Measurements from ENCODE around the gene SPINK4. TPM values are rescaled to one million over a fixed set of nuclear protein-coding genes. Genes with fewer than 3 reads are reported as not detected.

Gene SPINK4
- total RNA-seq, 1 donor from 2014 or later, result not detected

DNA sequence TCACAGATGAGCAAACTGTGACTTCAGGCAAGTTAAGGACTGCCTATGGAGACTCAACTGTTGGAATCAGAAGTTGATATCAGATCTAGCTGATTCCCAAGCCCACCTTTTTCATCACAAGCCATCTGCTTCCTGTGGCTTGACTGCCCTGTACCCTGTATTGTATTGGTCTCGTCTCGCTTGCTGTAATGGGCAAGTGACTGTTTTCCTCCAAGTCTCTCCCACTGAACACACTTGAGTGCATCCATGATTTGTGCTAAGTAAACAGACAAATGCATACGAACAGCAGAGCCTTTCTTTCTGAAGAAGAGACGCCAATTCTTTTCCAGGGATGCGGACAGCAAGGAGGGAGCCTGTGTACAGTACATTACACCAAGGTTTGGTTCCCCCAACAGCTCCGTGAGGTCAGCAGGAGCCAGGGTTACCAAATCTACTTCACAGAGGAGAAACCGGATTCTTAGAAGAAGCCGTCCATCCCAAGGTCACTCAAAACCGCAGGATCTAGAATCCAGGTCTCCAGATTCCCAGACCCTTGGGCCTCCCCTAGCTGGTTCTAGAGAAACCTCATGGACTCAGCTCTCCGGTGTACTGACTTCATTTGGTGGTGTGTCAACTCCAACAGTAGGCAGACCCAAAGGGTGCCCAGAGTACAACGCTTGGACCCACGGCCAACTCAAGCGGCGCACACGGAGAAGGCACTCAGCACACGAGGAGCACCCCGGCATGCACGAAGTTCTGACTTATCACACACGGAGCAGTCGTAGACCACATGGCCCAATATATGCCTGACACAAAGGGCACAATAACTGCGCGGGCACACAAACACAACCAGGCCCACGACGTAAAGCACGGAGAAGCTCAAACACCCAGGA, 23.4 kb downstream of the SPINK4 start:
- H3K4me3 ChIP-seq (ENCODE audit: low read depth, low read length), result peak overlapping the region; percentile 86
- peak; percentile 28 for DNase-seq (ENCODE audit: low read depth)
- TF ChIP-seq, protein P1, sequence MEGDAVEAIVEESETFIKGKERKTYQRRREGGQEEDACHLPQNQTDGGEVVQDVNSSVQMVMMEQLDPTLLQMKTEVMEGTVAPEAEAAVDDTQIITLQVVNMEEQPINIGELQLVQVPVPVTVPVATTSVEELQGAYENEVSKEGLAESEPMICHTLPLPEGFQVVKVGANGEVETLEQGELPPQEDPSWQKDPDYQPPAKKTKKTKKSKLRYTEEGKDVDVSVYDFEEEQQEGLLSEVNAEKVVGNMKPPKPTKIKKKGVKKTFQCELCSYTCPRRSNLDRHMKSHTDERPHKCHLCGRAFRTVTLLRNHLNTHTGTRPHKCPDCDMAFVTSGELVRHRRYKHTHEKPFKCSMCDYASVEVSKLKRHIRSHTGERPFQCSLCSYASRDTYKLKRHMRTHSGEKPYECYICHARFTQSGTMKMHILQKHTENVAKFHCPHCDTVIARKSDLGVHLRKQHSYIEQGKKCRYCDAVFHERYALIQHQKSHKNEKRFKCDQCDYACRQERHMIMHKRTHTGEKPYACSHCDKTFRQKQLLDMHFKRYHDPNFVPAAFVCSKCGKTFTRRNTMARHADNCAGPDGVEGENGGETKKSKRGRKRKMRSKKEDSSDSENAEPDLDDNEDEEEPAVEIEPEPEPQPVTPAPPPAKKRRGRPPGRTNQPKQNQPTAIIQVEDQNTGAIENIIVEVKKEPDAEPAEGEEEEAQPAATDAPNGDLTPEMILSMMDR (IDR thresholded peaks at IDR 0.05; ENCODE audit: insufficient read depth, low read length, severe bottlenecking), result no peak
- no peaks in the 10 kb centered on the region for H3K27me3 ChIP-seq (ENCODE audit: control insufficient read depth, insufficient read depth, low read length)
- no peak for FAIRE-seq
- peaks cover 18% of the 10 kb centered on the region for H3K36me3 ChIP-seq (ENCODE audit: control insufficient read depth, insufficient read depth, low read length)

DNA sequence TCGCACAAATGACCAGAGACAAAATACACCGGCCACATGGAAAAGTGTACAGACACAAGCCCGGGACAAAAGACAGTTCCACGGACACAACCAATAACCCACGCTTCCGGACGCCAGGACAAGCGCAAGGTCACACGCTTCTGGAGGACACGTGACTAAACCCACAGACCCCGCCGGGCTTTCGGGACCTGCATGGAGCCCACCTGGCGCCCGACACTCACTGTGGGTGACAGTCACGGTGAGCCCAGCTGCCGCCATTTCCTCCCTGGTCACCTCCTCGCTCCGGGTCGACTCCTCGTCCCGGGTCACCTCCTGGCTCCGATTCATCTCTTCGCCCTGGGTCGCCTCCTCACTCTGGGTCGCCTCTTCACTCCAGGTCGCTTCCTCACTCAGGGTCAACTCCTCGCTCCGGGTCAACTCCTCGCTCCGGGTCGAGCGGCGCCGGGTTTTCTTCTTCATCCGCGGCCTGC, 24.1 kb downstream of the SPINK4 start:
- Histone ChIP-seq H3K4me3 (ENCODE audit: low read depth, low read length) (peak overlapping the region; percentile 86), H3K36me3 (ENCODE audit: control insufficient read depth, insufficient read depth, low read length) (peaks cover 18% of the 10 kb centered on the region), H3K27me3 (ENCODE audit: control insufficient read depth, insufficient read depth, low read length) (no peaks in the 10 kb centered on the region)
- TF ChIP-seq, protein P1 (IDR thresholded peaks at IDR 0.05; ENCODE audit: insufficient read depth, low read length, severe bottlenecking), result no peak
- FAIRE-seq, result no peak
- no peak for DNase-seq (ENCODE audit: low read depth)

DNA sequence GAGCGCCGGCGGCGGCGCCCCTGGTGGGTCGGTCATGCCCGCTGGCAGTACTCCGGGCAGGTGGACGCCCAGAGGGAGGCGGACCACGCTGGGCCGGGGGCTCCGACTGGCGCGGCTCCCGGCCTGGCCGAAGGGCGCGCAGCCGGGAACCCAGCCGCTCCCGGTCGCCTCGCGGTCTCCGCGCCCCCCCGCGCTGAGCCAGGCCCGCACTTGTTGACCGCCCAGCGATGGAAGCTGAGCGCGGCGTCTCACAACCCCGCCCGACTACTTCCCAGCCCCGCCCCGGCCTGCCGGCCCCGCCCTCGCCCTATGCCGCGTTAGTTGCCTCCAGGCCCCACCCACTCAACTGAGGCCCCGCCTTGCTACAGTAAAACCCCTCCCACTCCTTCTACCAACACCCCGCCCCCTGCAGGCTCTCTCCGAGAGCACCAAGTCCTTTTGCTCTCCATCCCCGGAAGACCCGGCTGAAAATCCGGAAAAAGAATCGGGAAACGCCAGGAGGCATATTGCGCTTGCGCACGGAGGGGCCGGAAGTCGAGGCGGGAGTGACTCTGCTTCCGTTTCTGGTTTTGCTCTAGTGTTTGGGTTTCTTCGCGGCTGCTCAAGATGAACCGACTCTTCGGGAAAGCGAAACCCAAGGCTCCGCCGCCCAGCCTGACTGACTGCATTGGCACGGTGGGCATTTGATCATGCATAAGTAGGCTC, 24.7 kb downstream of the SPINK4 start, which contains the start of the genes BAG1 and CHMP5:
BAG1 (minus strand) TSS at position 236 of the 705 bp plus-strand sequence.
CHMP5 (plus strand) TSS at position 577 of the 705 bp plus-strand sequence; CDS start at position 607, 30 bp downstream.
- peak; percentile 97 for DNase-seq (ENCODE audit: low read depth)
- TF ChIP-seq, protein P1 (IDR thresholded peaks at IDR 0.05; ENCODE audit: insufficient read depth, low read length, severe bottlenecking), result peak; percentile 30
- H3K4me3 ChIP-seq (ENCODE audit: low read depth, low read length), result peak within 1 kb of the TSS; percentile 86
- no peaks in the 10 kb centered on the region for H3K27me3 ChIP-seq (ENCODE audit: control insufficient read depth, insufficient read depth, low read length)
- FAIRE-seq, result no peak
- H3K36me3 ChIP-seq (ENCODE audit: control insufficient read depth, insufficient read depth, low read length), result peaks cover 14% of the 10 kb centered on the region

DNA sequence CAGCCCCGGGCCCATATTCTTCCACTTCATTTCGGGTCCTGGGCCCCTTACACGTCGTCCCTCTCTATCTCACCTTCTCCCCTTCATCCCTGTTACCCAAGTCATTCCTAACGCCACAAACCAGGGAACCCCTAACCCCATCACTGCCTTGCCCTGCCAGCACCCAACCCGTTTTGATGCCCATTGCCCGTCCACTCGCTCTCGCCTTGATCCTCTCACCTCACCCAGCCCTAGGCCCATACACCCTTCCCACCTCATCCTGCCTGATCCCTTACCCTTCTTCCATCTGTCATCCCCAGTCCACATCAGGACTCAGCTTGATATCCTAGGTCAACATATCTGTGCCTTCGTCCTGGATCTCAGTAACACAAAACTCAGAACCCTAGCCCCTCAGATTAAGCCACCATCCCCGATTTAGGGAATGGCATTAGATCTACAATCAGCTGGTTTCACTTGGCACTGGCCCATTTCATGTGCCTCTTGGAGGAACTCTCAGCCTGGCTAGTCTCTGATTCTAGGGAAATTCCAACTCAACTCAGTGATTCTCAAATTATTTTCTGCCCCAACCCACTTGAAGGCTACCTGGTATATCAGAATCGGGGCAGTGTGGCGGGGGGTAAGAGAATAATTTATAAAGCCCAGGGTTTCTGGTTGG, 25.4 kb downstream of the SPINK4 start:
- no peak for DNase-seq (ENCODE audit: low read depth)
- TF ChIP-seq, protein P1 (IDR thresholded peaks at IDR 0.05; ENCODE audit: insufficient read depth, low read length, severe bottlenecking), result no peak
- no peak for FAIRE-seq
- Histone ChIP-seq H3K27me3 (ENCODE audit: control insufficient read depth, insufficient read depth, low read length) (no peaks in the 10 kb centered on the region), H3K36me3 (ENCODE audit: control insufficient read depth, insufficient read depth, low read length) (peaks cover 7% of the 10 kb centered on the region), H3K4me3 (ENCODE audit: low read depth, low read length) (peak overlapping the region; percentile 66)

DNA sequence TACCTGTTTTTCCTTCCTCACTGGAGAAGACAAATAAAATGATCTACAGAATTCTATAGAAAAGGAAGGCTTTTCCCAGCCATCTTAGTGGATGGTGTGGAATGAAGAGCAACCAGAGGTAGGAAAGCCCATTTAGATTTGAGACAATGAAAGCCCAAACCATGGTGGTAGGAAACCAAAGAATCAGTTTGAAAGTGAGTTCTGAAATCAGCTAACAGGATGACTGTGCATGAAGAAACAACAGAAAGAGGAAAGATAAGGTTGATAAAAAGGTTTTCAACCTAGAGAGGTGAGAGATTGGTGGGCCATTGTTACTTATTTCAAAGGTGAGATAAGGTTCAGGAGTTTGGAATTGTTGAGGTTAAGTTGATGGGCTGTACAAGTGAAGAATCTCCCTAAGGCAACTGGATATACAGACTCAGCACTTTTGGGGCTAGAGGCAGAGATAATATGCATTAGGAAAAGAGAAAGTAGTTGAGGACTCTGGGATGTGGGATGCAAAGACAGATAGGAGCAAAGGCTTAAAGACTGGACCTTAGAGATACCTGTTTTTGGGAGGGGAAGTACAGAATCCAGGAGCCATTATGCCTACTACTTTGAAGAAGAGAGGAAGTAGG, 27.3 kb downstream of the SPINK4 start:
- TF ChIP-seq, protein P1 (IDR thresholded peaks at IDR 0.05; ENCODE audit: insufficient read depth, low read length, severe bottlenecking), result no peak
- Histone ChIP-seq H3K36me3 (ENCODE audit: control insufficient read depth, insufficient read depth, low read length) (peaks cover 10% of the 10 kb centered on the region), H3K27me3 (ENCODE audit: control insufficient read depth, insufficient read depth, low read length) (no peaks in the 10 kb centered on the region), H3K4me3 (ENCODE audit: low read depth, low read length) (no peak overlapping the region)
- FAIRE-seq, result no peak
- DNase-seq (ENCODE audit: low read depth), result no peak
